Ishikawa (cell line): ENCODE measurements around the gene RAB31.

Experiments
- EP300 ChIP-seq: IDR thresholded peaks from 2 replicates; pipeline ENCODE4 v1.6.1; 2012; ENCODE audit warnings: borderline replicate concordance
- FOXM1 ChIP-seq: IDR thresholded peaks from 2 replicates; pipeline ENCODE4 v1.6.1; 2012; ENCODE audit warnings: low read depth, borderline replicate concordance
- REST ChIP-seq: IDR thresholded peaks from 2 replicates; pipeline ENCODE4 v1.6.1; 2012; ENCODE audit warnings: low read depth, mild to moderate bottlenecking
- TAF1 ChIP-seq: IDR thresholded peaks from 2 replicates; pipeline ENCODE4 v1.6.1; 2012; ENCODE audit warnings: low read depth, mild to moderate bottlenecking
- TEAD4 ChIP-seq: IDR thresholded peaks from 2 replicates; pipeline ENCODE4 v1.6.1; 2012
- YY1 ChIP-seq: IDR thresholded peaks from 2 replicates; pipeline ENCODE4 v1.6.1; 2012; ENCODE audit warnings: low read depth
- ZBTB7A ChIP-seq: IDR thresholded peaks from 2 replicates; pipeline ENCODE4 v1.6.1; 2012; ENCODE audit warnings: low read depth

GRCh38 chr18:9742524-9743131 is 34.5 kb downstream of the RAB31 start:
- TF ChIP-seq TAF1 (no peak), REST (no peak), EP300 (no peak), ZBTB7A (no peak), FOXM1 (no peak), YY1 (no peak), TEAD4 (no peak)
